B cell (primary cell): ENCODE measurements around the gene ABTB2. TPM values are rescaled to one million over a fixed set of nuclear protein-coding genes. Genes with fewer than 3 reads are reported as not detected.

Experiments used
- ATAC-seq: fragments of 200-7000 bp; cut with Tn5 transposase; one replicate; pipeline ENCODE4 v1.10.0; 2021; ENCODE audit warnings: low read depth, mild to moderate bottlenecking, moderate number of reproducible peaks, moderate library complexity
- CTCF ChIA-PET: fragments of 350-600 bp; sonication (Branson Sonifier 250); formaldehyde crosslinking; loops from one replicate; lab custom pipeline; 2021; ENCODE audit warnings: antibody characterized with exemption, inconsistent platforms; lab: Charles Lee
- POLR2A ChIA-PET: fragments of 350-600 bp; sonication (Branson Sonifier 250); formaldehyde crosslinking; loops from one replicate; lab custom pipeline; 2021; ENCODE audit warnings: antibody characterized with exemption; lab: Charles Lee
- DNase-seq: peaks from one replicate; pipeline ENCODE4 v3.0.0; 2013
- H2AFZ ChIP-seq: 2 replicates; pipeline ENCODE4 v1.6.1; 2012; ENCODE audit warnings: mild to moderate bottlenecking, low read depth, low read length; ENCODE audit not compliant: insufficient read depth, poor library complexity, severe bottlenecking
- H3K27ac ChIP-seq, 2 donors: 1 replicate in 1 of 2; 2 replicates in 1 of 2; pipeline ENCODE4 v1.5.1; 2012 to 2013; ENCODE audit warnings: low read length in 2 of 2, mild to moderate bottlenecking in 2 of 2, moderate library complexity in 1 of 2
- H3K27me3 ChIP-seq, 4 experiments: fragments of 200-600 bp in 1 of 4; sonication (generic) in 1 of 4; replicated peaks in 1 of 4; 1 replicate in 2 of 4; 2 replicates in 2 of 4; pipeline versions ENCODE4 v1.6.1 to v1.7.0; 2013 to 2016; ENCODE audit warnings: low read length in 3 of 4, mild to moderate bottlenecking in 2 of 4, mixed read lengths in 1 of 4, moderate library complexity in 1 of 4; ENCODE audit not compliant: insufficient read depth in 4 of 4, control insufficient read depth in 3 of 4; ENCODE audit errors: control extremely low read depth in 1 of 4
- H3K36me3 ChIP-seq, 2 experiments: replicated peaks in 1 of 2; 1 replicate in 1 of 2; 2 replicates in 1 of 2; pipeline versions ENCODE4 v1.6.1 to v1.7.1; 2013; ENCODE audit warnings: low read length in 1 of 2; ENCODE audit not compliant: insufficient read depth in 2 of 2, control insufficient read depth in 1 of 2; ENCODE audit errors: control extremely low read depth in 1 of 2, extremely low read depth in 1 of 2
- H3K4me1 ChIP-seq, 2 donors: fragments of 200-600 bp in 1 of 2; sonication (generic) in 1 of 2; 1 replicate in 1 of 2; 2 replicates in 1 of 2; pipeline versions ENCODE4 v1.5.1 to v1.6.1; 2013 to 2017; ENCODE audit warnings: low read length in 2 of 2; ENCODE audit not compliant: control insufficient read depth in 2 of 2, insufficient read depth in 2 of 2
- H3K4me2 ChIP-seq: replicated peaks from 2 replicates; pipeline ENCODE3; 2012; ENCODE audit warnings: mild to moderate bottlenecking, low read depth, low read length; ENCODE audit not compliant: poor library complexity, severe bottlenecking
- H3K4me3 ChIP-seq, 5 experiments: fragments of 200-600 bp in 1 of 5; sonication (generic) in 1 of 5; 1 replicate in 3 of 5; 2 replicates in 2 of 5; pipeline versions ENCODE4 v1.5.1 to v1.7.0; 2011 to 2016; ENCODE audit warnings: low read length in 4 of 5, mild to moderate bottlenecking in 4 of 5, low read depth in 2 of 5, control low read depth in 1 of 5, moderate library complexity in 1 of 5; ENCODE audit not compliant: insufficient read depth in 1 of 5; ENCODE audit errors: control extremely low read depth in 1 of 5, extremely low read depth in 1 of 5
- H3K79me2 ChIP-seq: fragments of 200-600 bp; sonication (generic); one replicate; pipeline ENCODE4 v1.6.0; 2016; ENCODE audit warnings: low read length; ENCODE audit not compliant: control insufficient read depth, insufficient read depth
- H3K9ac ChIP-seq: fragments of 200-600 bp; sonication (generic); 2 replicates; pipeline ENCODE4 v1.6.1; 2017; ENCODE audit warnings: mild to moderate bottlenecking, low read length, moderate library complexity
- H3K9me3 ChIP-seq, 3 donors: one replicate each; pipeline versions ENCODE4 v1.6.1 to v1.7.1; 2013; ENCODE audit warnings: low read length in 2 of 3; ENCODE audit not compliant: control insufficient read depth in 2 of 3, insufficient read depth in 1 of 3; ENCODE audit errors: control extremely low read depth in 1 of 3
- H4K20me1 ChIP-seq: 2 replicates; pipeline ENCODE4 v1.6.0; 2012; ENCODE audit warnings: mild to moderate bottlenecking, low read length; ENCODE audit not compliant: insufficient read depth, control insufficient read depth, poor library complexity, severe bottlenecking
- H3K27ac Mint-ChIP-seq: one replicate; pipeline ENCODE4 v1.8.0; 2021; ENCODE audit warnings: mixed read lengths
- H3K27me3 Mint-ChIP-seq: one replicate; pipeline ENCODE4 v1.8.0; 2021; ENCODE audit warnings: mixed read lengths
- H3K4me1 Mint-ChIP-seq: one replicate; pipeline ENCODE4 v1.8.0; 2021; ENCODE audit warnings: mixed read lengths
- H3K4me3 Mint-ChIP-seq: one replicate; pipeline ENCODE4 v1.8.0; 2021; ENCODE audit warnings: mixed read lengths
- H3K9me3 Mint-ChIP-seq: one replicate; pipeline ENCODE4 v1.8.0; 2022; ENCODE audit warnings: mixed read lengths; ENCODE audit not compliant: insufficient read depth
- CTCF ChIP-seq: fragments of 200-600 bp; IDR thresholded peaks from one replicate; pipeline ENCODE4 v1.8.0; 2022; ENCODE audit warnings: antibody characterized with exemption, mild to moderate bottlenecking
- EZH2 ChIP-seq: IDR thresholded peaks from 2 replicates; pipeline ENCODE4 v1.6.1; 2012; ENCODE audit warnings: borderline replicate concordance, low read depth, mild to moderate bottlenecking, moderate library complexity, low read length; ENCODE audit not compliant: insufficient read depth, poor library complexity, severe bottlenecking
- WGBS: methylation state at CpG from one replicate; pipeline ENCODE4 v1.1.5; 2013; ENCODE audit warnings: missing lambda C conversion rate; ENCODE audit not compliant: insufficient coverage; 5-methylcytosine and 5-hydroxymethylcytosine counted together
- intact Hi-C: fragments of 100-400 bp; cut with micrococcal nuclease; formaldehyde crosslinking; loops from one replicate; pipeline ENCODE4 v1.10.0; 2022
- polyA plus RNA-seq: library from polyadenylated mRNA; depleted of rRNA; stranded (reverse); fragments of >200 nt; gene quantifications from 2 replicates; pipeline ENCODE4 v1.2.3, GENCODE V29; 2012
- total RNA-seq, 2 donors: library from RNA; stranded (reverse); fragments of 120-200 nt in 1 of 2; gene quantifications; 1 replicate in 1 of 2; 2 replicates in 1 of 2; pipeline versions ENCODE4 v1.2.3 to v1.2.4, GENCODE V29; 2013 to 2022

Gene ABTB2
- total and polyA plus RNA-seq, 2 donors (not counting 1 experiment from before 2014, with no cell fraction given): 0.30 to 5.9 TPM

- TF ChIP-seq EZH2: no peak
- Histone ChIP-seq H3K9ac (no peak overlapping the region), H3K79me2 (no peaks in the 10 kb centered on the region), H3K36me3 (peaks cover 2 to 94% of the 10 kb centered on the region in 2 experiments), H3K4me2 (no peak overlapping the region), H4K20me1 (no peaks in the 10 kb centered on the region), H3K4me3 (no peak overlapping the region), H3K4me1 (peaks cover 0 to 5% of the 10 kb centered on the region in 2 donors), H2AFZ (no peak overlapping the region), H3K27me3 (no peaks in the 10 kb centered on the region), H3K9me3 (no peaks in the 10 kb centered on the region), H3K27ac (no peak overlapping the region)
- POLR2A ChIA-PET: no interaction called here
- ATAC-seq: no peak
- H3K4me1 Mint-ChIP-seq: peaks cover 3% of the 10 kb centered on the region
- no peak overlapping the region for H3K4me3 Mint-ChIP-seq
- DNase-seq: no peak
- over 99% methylated on average over 11 of the region's 11 CpGs for WGBS
- intact Hi-C loops: no loop called here
- no peak overlapping the region for H3K27ac Mint-ChIP-seq
- H3K27me3 Mint-ChIP-seq: no peaks in the 10 kb centered on the region
- CTCF ChIA-PET: no interaction called here
- H3K9me3 Mint-ChIP-seq: no peaks in the 10 kb centered on the region
These were observed 217.7 kb downstream of the ABTB2 start for GRCh38 chr11:34140149-34140548.

- no peaks in the 10 kb centered on the region for H3K27me3 Mint-ChIP-seq
- intact Hi-C loops: no loop called here
- ATAC-seq: no peak
- Histone ChIP-seq H3K9ac (no peak overlapping the region), H3K27ac (no peak overlapping the region), H3K27me3 (no peaks in the 10 kb centered on the region), H3K79me2 (no peaks in the 10 kb centered on the region), H4K20me1 (no peaks in the 10 kb centered on the region), H3K9me3 (no peaks in the 10 kb centered on the region), H2AFZ (no peak overlapping the region), H3K36me3 (peaks cover 2 to 95% of the 10 kb centered on the region in 2 experiments), H3K4me1 (no peaks in the 10 kb centered on the region), H3K4me3 (no peak overlapping the region), H3K4me2 (no peak overlapping the region)
- H3K4me3 Mint-ChIP-seq: no peak overlapping the region
- TF ChIP-seq CTCF (no peak), EZH2 (no peak)
- 98% methylated on average over 7 of the region's 7 CpGs for WGBS
- DNase-seq: no peak
- H3K27ac Mint-ChIP-seq: no peak overlapping the region
- ChIA-PET CTCF (no interaction called here), POLR2A (no interaction called here)
- H3K4me1 Mint-ChIP-seq: no peaks in the 10 kb centered on the region
- H3K9me3 Mint-ChIP-seq: no peaks in the 10 kb centered on the region
These were observed 218.5 kb downstream of the ABTB2 start for GRCh38 chr11:34139346-34139745.
